ENCODE results near the gene STRADA. TPM values are rescaled to one million over a fixed set of nuclear protein-coding genes. Genes with fewer than 3 reads are reported as not detected.

STRADA gene
- total RNA-seq, 2 experiments from 2014 or later = 53.1 to 59.4 TPM

GRCh38 chr17:63705657-63706056 lies 35.9 kb downstream of the STRADA start:
- Mint-ChIP-seq H3K36me3 (ENCODE audit: low read depth) (peaks cover 72% of the 10 kb centered on the region), H3K27me3 (no peaks in the 10 kb centered on the region), H3K9me3 (no peaks in the 10 kb centered on the region), H3K4me1 (peaks cover 84% of the 10 kb centered on the region), H3K27ac (peak overlapping the region; percentile 69), H3K4me3 (no peak overlapping the region)
- DNase-seq = no peak
- ChIA-PET CTCF (interaction anchor here (1.8 to 2.3 kb wide), 2 partner anchors 7 to 8 kb away, joined by 4 to 11 read pairs; no protein-coding TSS in a partner anchor), POLR2A (interaction anchor here (1.2 to 9.1 kb wide), 9 partner anchors 7 to 122 kb away, joined by 4 to 151 read pairs (median 6); partner anchors contain the start of genes CCDC47 and DDX42)

GRCh38 chr17:63704836-63705235 lies 36.8 kb downstream of the STRADA start:
- Mint-ChIP-seq H3K27me3 (no peaks in the 10 kb centered on the region), H3K27ac (peak overlapping the region; percentile 49), H3K36me3 (ENCODE audit: low read depth) (peaks cover 65% of the 10 kb centered on the region), H3K9me3 (no peaks in the 10 kb centered on the region), H3K4me1 (peaks cover 79% of the 10 kb centered on the region), H3K4me3 (no peak overlapping the region)
- POLR2A ChIA-PET = interaction anchor here (5.7 to 9.1 kb wide), 3 partner anchors 8 to 36 kb away, joined by 74 to 151 read pairs (median 110); partner anchors contain the start of gene STRADA
- DNase-seq = no peak
- CTCF ChIA-PET = no interaction called here

DNA sequence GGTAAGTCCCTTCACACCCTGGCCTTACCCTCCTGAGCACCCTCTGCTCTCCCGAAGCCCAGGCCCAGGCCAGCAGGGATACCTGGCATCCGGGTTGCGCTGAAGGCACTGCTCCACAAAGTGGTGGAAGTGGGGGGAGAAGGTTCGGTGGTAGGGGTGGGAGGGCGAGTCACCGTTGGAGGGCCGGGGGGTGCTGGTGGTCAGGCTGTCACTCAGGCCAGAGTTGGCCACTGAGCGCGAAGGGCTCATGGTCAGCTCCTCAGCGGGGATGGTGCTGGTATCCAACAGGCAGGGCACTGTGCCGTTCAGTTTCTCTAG lies 37.4 kb downstream of the STRADA start:
- no peak overlapping the region for H3K4me3 Mint-ChIP-seq

GRCh38 chr17:63703556-63704258 lies 37.9 kb downstream of the STRADA start:
- H3K9me3 Mint-ChIP-seq = no peaks in the 10 kb centered on the region
- ChIA-PET CTCF (interaction anchor here (1.1 kb wide), 1 partner anchor 8 kb away, joined by 3 read pairs; no protein-coding TSS in a partner anchor), POLR2A (interaction anchor here (1.1 to 12.5 kb wide), 5 partner anchors 9 to 70 kb away, joined by 3 to 178 read pairs (median 74); partner anchors contain the start of genes CCDC47, DDX42 and STRADA)
- DNase-seq = no peak
- no peaks in the 10 kb centered on the region for H3K27me3 Mint-ChIP-seq
- peaks cover 69% of the 10 kb centered on the region for H3K4me1 Mint-ChIP-seq
- H3K27ac Mint-ChIP-seq = peak overlapping the region; percentile 99
- H3K4me3 Mint-ChIP-seq = peak overlapping the region; percentile 87
- peaks cover 54% of the 10 kb centered on the region for H3K36me3 Mint-ChIP-seq (ENCODE audit: low read depth)

More for the DNA sequence above, 37.4 kb downstream of the STRADA start:
- POLR2A ChIA-PET = interaction anchor here (1.5 to 12.5 kb wide), 4 partner anchors 8 to 70 kb away, joined by 4 to 178 read pairs (median 92); partner anchors contain the start of genes CCDC47, DDX42 and STRADA
- H3K27ac Mint-ChIP-seq = peak overlapping the region; percentile 99
- DNase-seq = no peak
- no peaks in the 10 kb centered on the region for H3K27me3 Mint-ChIP-seq
- H3K9me3 Mint-ChIP-seq = no peaks in the 10 kb centered on the region
- CTCF ChIA-PET = no interaction called here
- H3K4me1 Mint-ChIP-seq = peaks cover 74% of the 10 kb centered on the region
- H3K36me3 Mint-ChIP-seq (ENCODE audit: low read depth) = peaks cover 59% of the 10 kb centered on the region

- no peak for DNase-seq
- H3K27me3 Mint-ChIP-seq = no peaks in the 10 kb centered on the region
- H3K4me3 Mint-ChIP-seq = peak overlapping the region; percentile 87
- peak overlapping the region; percentile 99 for H3K27ac Mint-ChIP-seq
- ChIA-PET POLR2A (interaction anchor here (0.6 to 12.5 kb wide), 17 partner anchors 9 to 278 kb away, joined by 3 to 178 read pairs (median 3); partner anchors contain the start of genes CCDC47, DDX42, MAP3K3 and SMARCD2), CTCF (interaction anchor here (0.9 to 1.3 kb wide), 4 partner anchors 9 to 136 kb away, joined by 3 to 4 read pairs (median 3); partner anchors contain the start of gene CCDC47)
- H3K36me3 Mint-ChIP-seq (ENCODE audit: low read depth) = peaks cover 54% of the 10 kb centered on the region
- peaks cover 64% of the 10 kb centered on the region for H3K4me1 Mint-ChIP-seq
- H3K9me3 Mint-ChIP-seq = no peaks in the 10 kb centered on the region
Observed at GRCh38 chr17:63703029-63703428, 38.6 kb downstream of the STRADA start.

- peak overlapping the region; percentile 99 for H3K27ac Mint-ChIP-seq
- no peaks in the 10 kb centered on the region for H3K9me3 Mint-ChIP-seq
- peaks cover 66% of the 10 kb centered on the region for H3K4me1 Mint-ChIP-seq
- no peak for DNase-seq
- peak overlapping the region; percentile 87 for H3K4me3 Mint-ChIP-seq
- H3K27me3 Mint-ChIP-seq = no peaks in the 10 kb centered on the region
- ChIA-PET CTCF (interaction anchor here (0.9 to 2.3 kb wide), 5 partner anchors 7 to 136 kb away, joined by 3 to 17 read pairs (median 3); partner anchors contain the start of gene CCDC47), POLR2A (interaction anchor here (0.6 to 12.5 kb wide), 18 partner anchors 9 to 277 kb away, joined by 3 to 178 read pairs (median 3); partner anchors contain the start of genes CCDC47, DDX42, MAP3K3 and SMARCD2)
- peaks cover 58% of the 10 kb centered on the region for H3K36me3 Mint-ChIP-seq (ENCODE audit: low read depth)
Observed at GRCh38 chr17:63702721-63703015, 38.9 kb downstream of the STRADA start.

DNA sequence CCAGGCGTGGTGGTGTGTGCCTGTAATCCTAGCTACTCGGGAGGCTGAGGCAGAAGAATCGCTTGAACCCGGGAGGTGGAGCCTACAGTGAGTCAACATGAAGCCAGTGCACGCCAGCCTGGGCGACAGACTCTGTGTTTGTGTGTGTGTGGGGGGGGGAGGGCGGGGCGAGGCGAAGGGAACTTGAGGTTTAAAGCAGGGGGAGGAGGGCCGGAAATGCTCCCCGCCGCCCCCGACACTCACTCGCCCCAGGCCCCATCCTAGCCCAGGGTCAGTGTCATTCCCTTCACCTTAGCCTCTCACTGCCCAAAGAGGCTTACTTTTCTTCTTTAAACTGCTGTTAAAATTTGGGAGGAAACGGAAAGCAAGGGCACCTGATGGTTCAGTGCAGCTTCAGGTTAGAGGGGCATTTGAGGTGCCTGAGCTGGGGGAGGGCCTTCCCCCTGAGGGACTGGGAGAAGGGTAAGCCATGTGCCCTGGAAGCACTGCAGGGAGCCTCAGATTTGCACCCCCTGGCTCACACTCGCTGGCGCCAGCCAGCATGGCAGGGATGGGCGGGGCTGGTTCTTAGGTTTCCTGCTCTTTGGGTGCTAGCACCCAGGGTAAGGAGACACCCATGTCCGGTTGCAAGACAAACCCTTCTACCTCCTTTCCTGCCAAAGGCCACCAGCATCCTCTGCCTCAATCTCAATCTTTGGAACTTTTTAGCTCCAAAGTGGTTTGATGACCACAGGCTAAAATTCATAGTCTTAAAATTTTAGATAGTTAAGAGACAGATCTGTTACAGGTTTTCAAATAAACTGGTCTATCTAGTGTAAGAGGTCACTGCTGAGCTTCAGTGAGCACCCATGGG lies 39.5 kb downstream of the STRADA start:
- peaks cover 68% of the 10 kb centered on the region for H3K4me1 Mint-ChIP-seq
- no peaks in the 10 kb centered on the region for H3K9me3 Mint-ChIP-seq
- peak; percentile 85 for DNase-seq
- ChIA-PET CTCF (interaction anchor here (0.9 to 2.3 kb wide), 7 partner anchors 8 to 137 kb away, joined by 3 to 17 read pairs (median 4); partner anchors contain the start of genes CCDC47 and DDX42), POLR2A (interaction anchor here (0.6 to 12.5 kb wide), 25 partner anchors 9 to 803 kb away, joined by 3 to 178 read pairs (median 3); partner anchors contain the start of genes CCDC47, DCAF7, DDX42 and MAP3K3)
- peaks cover 60% of the 10 kb centered on the region for H3K36me3 Mint-ChIP-seq (ENCODE audit: low read depth)
- H3K27ac Mint-ChIP-seq = peak overlapping the region; percentile 99
- peak overlapping the region; percentile 87 for H3K4me3 Mint-ChIP-seq
- no peaks in the 10 kb centered on the region for H3K27me3 Mint-ChIP-seq

DNA sequence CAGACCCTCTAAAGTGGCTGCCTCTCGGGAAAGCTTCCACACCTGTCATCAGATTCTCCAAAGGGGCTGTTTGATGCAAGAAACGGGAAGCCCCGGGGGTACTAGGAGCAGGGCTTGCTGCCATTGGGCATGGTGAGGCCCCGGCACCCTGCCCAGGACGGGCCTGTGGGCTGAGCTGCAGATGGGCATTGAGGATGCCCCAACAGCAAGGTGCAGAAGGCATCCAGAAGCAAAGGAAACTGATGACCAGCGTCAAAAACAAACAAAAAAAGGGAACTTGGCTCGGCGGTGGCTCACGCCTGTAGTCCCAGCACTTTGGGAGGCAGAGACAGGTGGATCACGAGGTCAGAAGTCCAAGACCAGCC lies 40.2 kb downstream of the STRADA start:
- ChIA-PET POLR2A (interaction anchor here (0.7 to 12.5 kb wide), 24 partner anchors 8 to 804 kb away, joined by 3 to 178 read pairs (median 5); partner anchors contain the start of genes CCDC47, DCAF7, DDX42 and MAP3K3), CTCF (interaction anchor here (0.8 to 2.3 kb wide), 4 partner anchors 9 to 147 kb away, joined by 4 to 17 read pairs (median 6); partner anchors contain the start of genes CCDC47 and DDX42)
- Mint-ChIP-seq H3K4me3 (peak overlapping the region; percentile 87), H3K9me3 (no peaks in the 10 kb centered on the region), H3K27me3 (no peaks in the 10 kb centered on the region), H3K27ac (peak overlapping the region; percentile 99), H3K4me1 (peaks cover 68% of the 10 kb centered on the region), H3K36me3 (ENCODE audit: low read depth) (peaks cover 66% of the 10 kb centered on the region)
- no peak for DNase-seq

- peaks cover 64% of the 10 kb centered on the region for H3K36me3 Mint-ChIP-seq (ENCODE audit: low read depth)
- H3K27ac Mint-ChIP-seq = peak overlapping the region; percentile 99
- CTCF ChIA-PET = interaction anchor here (0.8 to 2.3 kb wide), 4 partner anchors 9 to 148 kb away, joined by 4 to 17 read pairs (median 6); partner anchors contain the start of genes CCDC47 and DDX42
- POLR2A ChIA-PET = interaction anchor here (0.7 to 12.5 kb wide), 26 partner anchors 7 to 805 kb away, joined by 3 to 178 read pairs (median 5); partner anchors contain the start of genes CCDC47, DCAF7, DDX42 and MAP3K3
- H3K4me3 Mint-ChIP-seq = peak overlapping the region; percentile 87
- no peaks in the 10 kb centered on the region for H3K27me3 Mint-ChIP-seq
- DNase-seq = peak; percentile 65
- no peaks in the 10 kb centered on the region for H3K9me3 Mint-ChIP-seq
- peaks cover 67% of the 10 kb centered on the region for H3K4me1 Mint-ChIP-seq
Observed at GRCh38 chr17:63700528-63701455, 40.8 kb downstream of the STRADA start.

DNA sequence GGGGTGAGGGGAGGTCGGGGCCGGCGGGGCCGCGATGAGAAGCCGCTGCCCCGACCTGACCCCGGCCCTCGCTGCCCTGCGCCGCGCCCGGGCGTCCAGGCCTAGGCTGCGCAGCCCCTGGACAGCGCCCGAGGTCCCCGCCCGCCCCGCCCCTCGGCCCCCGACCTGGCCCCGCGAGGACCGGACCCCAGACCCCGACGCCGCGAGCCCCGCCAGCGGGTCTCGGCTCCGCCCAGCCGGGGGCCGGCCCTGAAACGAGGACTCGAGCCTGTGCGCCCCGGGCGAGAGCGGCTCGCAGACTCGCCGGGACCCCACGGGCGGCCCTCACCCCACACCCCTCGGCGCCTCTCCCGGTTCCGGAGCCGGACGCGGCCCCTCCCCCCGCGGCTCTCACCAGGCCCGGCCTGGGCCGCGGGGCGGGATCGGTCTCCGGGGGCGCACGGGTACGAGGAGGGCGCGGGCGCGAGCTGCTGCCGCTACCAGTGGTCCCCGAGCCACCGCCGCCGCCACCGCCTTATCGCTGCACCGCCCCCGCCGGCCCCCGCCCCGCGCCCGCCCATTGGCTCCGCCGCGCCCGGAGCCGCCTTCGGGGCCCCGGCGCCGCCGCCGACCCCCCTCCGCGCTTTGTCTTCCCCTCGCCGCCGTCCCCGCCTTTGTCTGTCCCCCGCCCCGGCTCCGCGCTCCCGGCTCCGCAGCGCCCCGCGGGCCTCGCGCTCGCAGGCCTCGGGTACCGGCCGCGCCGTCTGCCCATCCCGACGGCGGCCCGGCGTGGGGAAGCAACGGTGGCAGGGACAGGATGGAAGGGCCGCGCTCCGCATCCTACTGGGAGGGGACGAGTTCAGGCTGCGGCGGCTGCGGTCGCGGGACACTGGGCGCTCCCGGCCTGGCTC lies 41.7 kb downstream of the STRADA start, which contains the start of gene LIMD2:
LIMD2 (minus strand) TSS at position 488 of the 890 bp plus-strand sequence. CDS start 827 bp downstream, outside the sequence.
- Mint-ChIP-seq H3K36me3 (ENCODE audit: low read depth) (peaks cover 62% of the 10 kb centered on the region), H3K4me3 (peak within 1 kb of the TSS; percentile 96), H3K4me1 (peaks cover 66% of the 10 kb centered on the region), H3K9me3 (no peaks in the 10 kb centered on the region), H3K27me3 (no peaks in the 10 kb centered on the region), H3K27ac (peak within 1 kb of the TSS; percentile 99)
- CTCF ChIA-PET = interaction anchor here (1.7 to 1.9 kb wide), 2 partner anchors 43 to 74 kb away, joined by 4 to 6 read pairs; partner anchors contain the start of genes CCDC47 and DDX42
- POLR2A ChIA-PET = interaction anchor here (0.7 to 12.5 kb wide), 14 partner anchors 12 to 260 kb away, joined by 3 to 178 read pairs (median 6); partner anchors contain the start of genes CCDC47, DCAF7, DDX42 and MAP3K3
- DNase-seq = peak; percentile 82
